Fibroblast of lung (primary cell): Measurements from ENCODE around the gene MCCC2.

Source experiments
- EZH2 ChIP-seq: IDR thresholded peaks from 2 replicates; pipeline ENCODE4 v1.5.1; 2012; ENCODE audit warnings: low read length, control low read depth, mild to moderate bottlenecking; ENCODE audit errors: missing control alignments
- TF ChIP-seq, protein P1 (sequence below), 2 donors: IDR thresholded peaks in 1 of 2; conservative IDR thresholded peaks in 1 of 2; 1 replicate in 1 of 2; 2 replicates in 1 of 2; pipeline ENCODE4 v1.5.1; 2011 to 2012; ENCODE audit warnings: low read length in 2 of 2, control low read depth in 1 of 2, inconsistent platforms in 1 of 2, low read depth in 1 of 2, mild to moderate bottlenecking in 1 of 2

- TF ChIP-seq, protein P1, sequence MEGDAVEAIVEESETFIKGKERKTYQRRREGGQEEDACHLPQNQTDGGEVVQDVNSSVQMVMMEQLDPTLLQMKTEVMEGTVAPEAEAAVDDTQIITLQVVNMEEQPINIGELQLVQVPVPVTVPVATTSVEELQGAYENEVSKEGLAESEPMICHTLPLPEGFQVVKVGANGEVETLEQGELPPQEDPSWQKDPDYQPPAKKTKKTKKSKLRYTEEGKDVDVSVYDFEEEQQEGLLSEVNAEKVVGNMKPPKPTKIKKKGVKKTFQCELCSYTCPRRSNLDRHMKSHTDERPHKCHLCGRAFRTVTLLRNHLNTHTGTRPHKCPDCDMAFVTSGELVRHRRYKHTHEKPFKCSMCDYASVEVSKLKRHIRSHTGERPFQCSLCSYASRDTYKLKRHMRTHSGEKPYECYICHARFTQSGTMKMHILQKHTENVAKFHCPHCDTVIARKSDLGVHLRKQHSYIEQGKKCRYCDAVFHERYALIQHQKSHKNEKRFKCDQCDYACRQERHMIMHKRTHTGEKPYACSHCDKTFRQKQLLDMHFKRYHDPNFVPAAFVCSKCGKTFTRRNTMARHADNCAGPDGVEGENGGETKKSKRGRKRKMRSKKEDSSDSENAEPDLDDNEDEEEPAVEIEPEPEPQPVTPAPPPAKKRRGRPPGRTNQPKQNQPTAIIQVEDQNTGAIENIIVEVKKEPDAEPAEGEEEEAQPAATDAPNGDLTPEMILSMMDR (conservative IDR thresholded peaks at IDR 0.05 in 1 of 2, IDR thresholded peaks at IDR 0.05 in 1 of 2; ENCODE audit: low read depth in 1 of 2, low read length in 2 of 2): no peak
- TF ChIP-seq EZH2: no peak
Observed at GRCh38 chr5:71679714-71680113, 92.6 kb downstream of the MCCC2 start.
